Right lobe of liver (tissue), 6 donors: ENCODE measurements around the gene CACNA1B. TPM values are rescaled to one million over a fixed set of nuclear protein-coding genes. Genes with fewer than 3 reads are reported as not detected.

Experiments used
- ATAC-seq, 4 donors: fragments of 200-7000 bp; cut with Tn5 transposase; one replicate each; pipeline ENCODE4 v1.9.1; 2020; ENCODE audit warnings: mild to moderate bottlenecking in 4 of 4, moderate library complexity in 4 of 4
- DNase-seq, 3 donors: peaks; one replicate each; pipeline ENCODE4 v3.0.0-alpha.2; 2020
- H3K27ac ChIP-seq, 3 donors: fragments of 200-600 bp; one replicate each; pipeline ENCODE4 v1.8.0; 2022
- H3K27me3 ChIP-seq, 2 donors: fragments of 200-600 bp; one replicate each; pipeline ENCODE4 v1.8.0; 2022
- H3K36me3 ChIP-seq, 4 donors: fragments of 200-600 bp; sonication (generic) in 1 of 4; one replicate each; pipeline versions ENCODE4 v1.5.1 to v1.8.0; 2017 to 2022; ENCODE audit warnings: control low read depth in 1 of 4
- H3K4me1 ChIP-seq, 4 donors: fragments of 200-600 bp; sonication (generic) in 1 of 4; one replicate each; pipeline versions ENCODE4 v1.5.1 to v1.8.0; 2017 to 2022; ENCODE audit warnings: control low read depth in 1 of 4
- H3K4me3 ChIP-seq, 3 donors: fragments of 200-600 bp; one replicate each; pipeline ENCODE4 v1.8.0; 2022
- H3K9me3 ChIP-seq, 4 donors: fragments of 200-600 bp; sonication (generic) in 1 of 4; one replicate each; pipeline versions ENCODE4 v1.5.1 to v1.8.0; 2017 to 2022; ENCODE audit warnings: control low read depth in 1 of 4
- CTCF ChIP-seq, 4 donors: fragments of 200-600 bp in 3 of 4; fragments of 450-650 bp in 1 of 4; IDR thresholded peaks; one replicate each; pipeline versions ENCODE4 v1.5.1 to v1.8.0; 2016 to 2022; ENCODE audit warnings: antibody characterized with exemption in 4 of 4, mild to moderate bottlenecking in 2 of 4
- POLR2A ChIP-seq: fragments of 450-650 bp; IDR thresholded peaks from one replicate; pipeline ENCODE4 v1.6.1; 2017; ENCODE audit warnings: antibody characterized with exemption, mild to moderate bottlenecking
- WGBS: methylation state at CpG from one replicate; pipeline ENCODE4 v1.1.6; 2018; ENCODE audit warnings: low coverage, low lambda C conversion rate; ENCODE audit not compliant: insufficient coverage; ENCODE audit errors: missing lambda C conversion rate; 5-methylcytosine and 5-hydroxymethylcytosine counted together
- intact Hi-C, 2 donors: fragments of 100-400 bp; cut with DNase I; formaldehyde crosslinking; loops; one replicate each; pipeline versions ENCODE4 v1.11.2 to v1.14.1; 2022
- total RNA-seq, 6 experiments: library from RNA; depleted of rRNA in 2 of 6; stranded (reverse); fragments of >200 nt in 2 of 6; fragmentation: NEBNext Ultra II Directional in 3 of 6; extraction: Animal tissue kit (Norgen Biotek cat#: 25700) in 3 of 6; gene quantifications; one replicate each; pipeline versions ENCODE4 v1.1.0 to v1.2.4, GENCODE V29; 2016 to 2023
- donor health status: DM: no; HTN: yes; CAD: no.
- donor health status: DM: no; HTN: no; CAD: no.
- donor health status: DM: no; HTN: no; CAD: no.
- donor health status: DM: no; HTN: yes; CAD: no.
- donor health status: DM: no; HTN: yes; CAD: no.

Gene CACNA1B
- total RNA-seq, 6 experiments from 2014 or later = not detected

DNA sequence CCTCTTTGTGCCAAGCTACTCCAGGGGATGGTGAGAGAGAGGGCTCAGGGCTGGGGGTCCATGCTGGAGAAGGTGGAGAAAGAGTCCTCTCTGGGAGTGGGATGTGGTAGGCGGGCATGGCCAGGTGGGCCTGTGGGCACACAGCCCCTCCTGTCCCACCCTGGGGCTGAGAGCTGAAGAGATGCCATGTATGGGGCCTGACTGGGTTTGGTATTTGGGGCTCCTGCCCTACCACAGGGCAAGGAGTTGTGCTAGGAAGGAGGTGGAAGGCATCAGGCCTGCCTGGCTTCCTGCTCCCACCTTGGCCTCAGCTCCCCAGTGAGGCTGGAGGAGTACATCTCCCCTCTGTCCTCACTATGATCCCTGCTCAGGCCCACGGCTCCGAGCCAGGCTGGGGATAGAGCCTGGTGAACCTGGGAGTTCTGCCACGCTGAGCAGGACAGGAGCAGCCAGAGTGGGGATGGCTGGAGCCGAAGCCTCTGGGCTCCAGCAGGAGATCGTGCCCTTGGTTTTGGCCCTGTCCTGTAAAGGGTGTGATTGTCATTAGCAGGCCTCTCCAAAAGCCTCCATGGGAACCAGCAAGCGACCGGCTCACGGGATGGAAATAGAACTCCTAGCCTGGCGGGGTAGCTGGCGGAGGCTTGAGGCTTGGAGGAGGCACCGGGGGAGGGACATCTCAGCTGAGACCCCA lies 75.5 kb downstream of the CACNA1B start:
- Histone ChIP-seq H3K27me3 (no peaks in the 10 kb centered on the region), H3K9me3 (no peaks in the 10 kb centered on the region), H3K4me3 (no peak overlapping the region), H3K36me3 (no peaks in the 10 kb centered on the region), H3K27ac (no peak overlapping the region), H3K4me1 (no peaks in the 10 kb centered on the region)
- ATAC-seq (no peak), DNase-seq (no peak)
- intact Hi-C loops = no loop called here
- 80% methylated on average over 3 of the region's 12 CpGs for whole genome bisulfite sequencing
- TF ChIP-seq CTCF (IDR thresholded peaks at IDR 0.05) (no peak), POLR2A (no peak)

DNA sequence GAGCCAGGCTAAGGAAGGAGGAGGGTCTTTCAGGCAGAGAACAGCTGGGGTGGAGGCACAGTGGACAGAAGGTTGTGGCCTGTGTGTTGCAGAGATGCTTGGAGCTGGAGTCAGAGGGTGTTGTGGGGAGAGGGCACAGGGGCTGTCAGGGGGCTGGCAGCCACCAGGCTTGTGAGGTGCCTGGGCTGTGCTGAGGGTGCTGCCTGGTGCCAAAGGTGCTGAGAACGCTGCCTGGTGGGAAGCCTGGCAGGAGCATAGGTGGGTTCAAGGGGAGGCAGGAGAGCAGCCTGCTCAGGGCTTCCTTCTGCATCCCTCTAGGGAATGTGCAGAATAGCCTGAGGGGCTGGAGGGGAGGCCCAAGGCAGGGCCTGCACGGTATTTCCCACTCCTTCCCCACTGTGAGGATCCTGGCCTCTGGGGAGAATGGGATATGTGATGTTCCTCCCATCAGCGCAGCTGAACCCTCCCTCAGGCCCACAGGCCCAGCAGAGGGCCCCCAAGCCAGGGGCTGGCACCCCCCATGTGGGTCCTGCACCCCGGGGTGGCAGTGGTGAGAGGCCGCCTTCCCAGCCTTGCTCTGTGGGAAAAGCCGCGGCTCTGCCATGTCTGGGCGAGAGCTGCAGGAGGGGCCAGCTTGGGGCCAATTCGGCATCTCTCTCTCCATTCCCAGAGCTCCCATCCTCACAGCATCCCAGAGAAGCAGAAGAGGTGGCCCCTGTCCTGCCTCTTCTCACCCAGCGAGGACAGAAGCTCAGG lies 76.3 kb downstream of the CACNA1B start:
- no peak overlapping the region for H3K27ac ChIP-seq
- H3K4me3 ChIP-seq = no peak overlapping the region
- DNase-seq (no peak), ATAC-seq (no peak)
- intact Hi-C loops = no loop called here
- whole genome bisulfite sequencing = 80% methylated on average over 1 of the region's 10 CpGs
- no peaks in the 10 kb centered on the region for H3K4me1 ChIP-seq
- H3K9me3 ChIP-seq = no peaks in the 10 kb centered on the region
- H3K36me3 ChIP-seq = no peaks in the 10 kb centered on the region
- H3K27me3 ChIP-seq = no peaks in the 10 kb centered on the region
- no peak for TF ChIP-seq CTCF (IDR thresholded peaks at IDR 0.05)
- no peak for TF ChIP-seq POLR2A

GRCh38 chr9:137955224-137955570 lies 77.6 kb downstream of the CACNA1B start:
- H3K27me3 ChIP-seq = no peaks in the 10 kb centered on the region
- no peak for ATAC-seq
- no peak for TF ChIP-seq CTCF (IDR thresholded peaks at IDR 0.05)
- no peak for TF ChIP-seq POLR2A
- intact Hi-C loops = no loop called here
- H3K9me3 ChIP-seq = no peaks in the 10 kb centered on the region
- H3K4me1 ChIP-seq = no peaks in the 10 kb centered on the region
- H3K27ac ChIP-seq = no peak overlapping the region
- no peak for DNase-seq
- 0% methylated on average over 1 of the region's 5 CpGs for WGBS
- no peak overlapping the region for H3K4me3 ChIP-seq
- H3K36me3 ChIP-seq = no peaks in the 10 kb centered on the region

DNA sequence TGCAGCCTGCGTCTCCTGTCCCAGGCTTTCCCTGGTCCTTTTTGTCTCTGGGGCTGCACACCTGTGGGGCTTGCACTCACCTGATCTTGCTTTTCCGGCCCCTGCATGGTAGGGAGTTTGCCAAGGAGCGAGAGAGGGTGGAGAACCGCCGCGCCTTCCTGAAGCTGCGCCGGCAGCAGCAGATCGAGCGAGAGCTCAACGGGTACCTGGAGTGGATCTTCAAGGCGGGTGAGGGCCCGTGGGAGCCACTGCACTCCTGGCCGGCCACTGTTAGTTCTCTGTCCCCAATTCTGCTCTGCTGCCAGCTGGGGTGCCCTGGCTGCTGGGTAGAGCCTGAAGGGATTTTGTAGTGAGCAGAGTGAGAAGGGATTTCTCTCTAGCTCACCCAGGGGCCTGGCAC lies 78.0 kb downstream of the CACNA1B start:
- no peak for TF ChIP-seq CTCF (IDR thresholded peaks at IDR 0.05)
- no peak for TF ChIP-seq POLR2A
- H3K4me1 ChIP-seq = no peaks in the 10 kb centered on the region
- DNase-seq (no peak), ATAC-seq (no peak)
- H3K36me3 ChIP-seq = no peaks in the 10 kb centered on the region
- no peak overlapping the region for H3K27ac ChIP-seq
- H3K27me3 ChIP-seq = no peaks in the 10 kb centered on the region
- no CpG with 5 or more reads among the region's 14 CpGs for WGBS
- no peaks in the 10 kb centered on the region for H3K9me3 ChIP-seq
- intact Hi-C loops = no loop called here
- no peak overlapping the region for H3K4me3 ChIP-seq
